ENCODE results near the gene TEX53.

TEX53 gene

GRCh38 chr9:114678795-114679194, 21.2 kb upstream of the TEX53 start:
- no peak for DNase-seq

GRCh38 chr9:114678130-114678529, 20.5 kb upstream of the TEX53 start:
- no peak for DNase-seq

GRCh38 chr9:114677418-114677817, 19.8 kb upstream of the TEX53 start:
- DNase-seq: peak in 1 of 2 donors; percentile 30

- DNase-seq: no peak
These were observed 19.3 kb upstream of the TEX53 start for GRCh38 chr9:114676901-114677300.

GRCh38 chr9:114674798-114675540, 17.4 kb upstream of the TEX53 start:
- no peak for DNase-seq

GRCh38 chr9:114674076-114674797, 16.6 kb upstream of the TEX53 start:
- no peak for DNase-seq

GRCh38 chr9:114671605-114672004, 14.0 kb upstream of the TEX53 start:
- no peak for DNase-seq

- no peak for DNase-seq
These were observed 12.4 kb upstream of the TEX53 start for GRCh38 chr9:114669961-114670360.

- DNase-seq: no peak
These were observed 10.5 kb upstream of the TEX53 start for GRCh38 chr9:114668146-114668545.

GRCh38 chr9:114666851-114667250, 9.2 kb upstream of the TEX53 start:
- no peak for DNase-seq

GRCh38 chr9:114666401-114666800, 8.8 kb upstream of the TEX53 start:
- no peak for DNase-seq

- DNase-seq: no peak
These were observed 6.6 kb upstream of the TEX53 start for GRCh38 chr9:114664181-114664580.

GRCh38 chr9:114662081-114662989, 4.7 kb upstream of the TEX53 start:
- DNase-seq: peak; percentile 59 to 65

GRCh38 chr9:114656301-114656700, 1.3 kb downstream of the TEX53 start:
- DNase-seq: no peak

- DNase-seq: no peak
These were observed 1.9 kb downstream of the TEX53 start for GRCh38 chr9:114655689-114656088.

GRCh38 chr9:114653556-114654159, 3.9 kb downstream of the TEX53 start:
- peak; percentile 81 to 88 for DNase-seq

GRCh38 chr9:114652776-114653555, 4.6 kb downstream of the TEX53 start:
- no peak for DNase-seq

- no peak for DNase-seq
These were observed 13.7 kb downstream of the TEX53 start for GRCh38 chr9:114643896-114644295.

GRCh38 chr9:114643001-114643400, 14.6 kb downstream of the TEX53 start:
- no peak for DNase-seq

GRCh38 chr9:114641967-114642366, 15.6 kb downstream of the TEX53 start:
- DNase-seq: no peak

- no peak for DNase-seq
These were observed 19.2 kb downstream of the TEX53 start for GRCh38 chr9:114638404-114638803.

- no peak for DNase-seq
These were observed 23.2 kb downstream of the TEX53 start for GRCh38 chr9:114634387-114634786.
